Calu3 (cell line): ENCODE measurements around the gene EEF1AKMT3. TPM values are rescaled to one million over a fixed set of nuclear protein-coding genes. Genes with fewer than 3 reads are reported as not detected.

Source experiments
- BruUV-seq: library from RNA; stranded (reverse); fragments of 400-500 nt; replicated peaks from 2 replicates; lab custom pipeline; 2021; lab: Mats Ljungman, UMichigan
- CTCF ChIA-PET: fragments of 300-600 bp; sonication (Branson Sonifier 250); formaldehyde crosslinking; loops from one replicate; lab custom pipeline; 2022; ENCODE audit warnings: antibody characterized with exemption; lab: Charles Lee
- DNase-seq: peaks from one replicate; pipeline ENCODE4 v3.0.0; 2022
- H3K27ac Mint-ChIP-seq: one replicate; pipeline ENCODE4 v1.8.0; 2022; ENCODE audit warnings: mixed read lengths; ENCODE audit not compliant: unreplicated experiment
- H3K27me3 Mint-ChIP-seq: one replicate; pipeline ENCODE4 v1.8.0; 2022; ENCODE audit warnings: mixed read lengths; ENCODE audit not compliant: unreplicated experiment
- H3K36me3 Mint-ChIP-seq: one replicate; pipeline ENCODE4 v1.8.0; 2022; ENCODE audit warnings: mild to moderate bottlenecking, moderate library complexity, mixed read lengths; ENCODE audit not compliant: insufficient read depth, unreplicated experiment
- H3K4me1 Mint-ChIP-seq: one replicate; pipeline ENCODE4 v1.8.0; 2022; ENCODE audit warnings: mild to moderate bottlenecking, low read depth, mixed read lengths; ENCODE audit not compliant: unreplicated experiment
- H3K4me3 Mint-ChIP-seq: one replicate; pipeline ENCODE4 v1.8.0; 2022; ENCODE audit warnings: mild to moderate bottlenecking, low read depth, moderate library complexity, mixed read lengths; ENCODE audit not compliant: unreplicated experiment
- H3K9me3 Mint-ChIP-seq: one replicate; pipeline ENCODE4 v1.8.0; 2022; ENCODE audit warnings: low read depth, mixed read lengths; ENCODE audit not compliant: unreplicated experiment
- intact Hi-C: fragments of 100-400 bp; cut with micrococcal nuclease; formaldehyde crosslinking; loops from one replicate; pipeline ENCODE4 v1.10.0; 2022; ENCODE audit not compliant: unreplicated experiment
- total RNA-seq: library from RNA; stranded (reverse); gene quantifications from 2 replicates; pipeline ENCODE4 v1.2.3, GENCODE V29; 2022
- TF ChIP-seq, protein P1 (sequence below): fragments of 200-600 bp; IDR thresholded peaks from one replicate; pipeline ENCODE4 v1.8.0; 2022; ENCODE audit warnings: antibody characterized with exemption; ENCODE audit not compliant: unreplicated experiment

EEF1AKMT3 gene
- total RNA-seq, 1 experiment from 2014 or later, result 8.4 TPM

DNA sequence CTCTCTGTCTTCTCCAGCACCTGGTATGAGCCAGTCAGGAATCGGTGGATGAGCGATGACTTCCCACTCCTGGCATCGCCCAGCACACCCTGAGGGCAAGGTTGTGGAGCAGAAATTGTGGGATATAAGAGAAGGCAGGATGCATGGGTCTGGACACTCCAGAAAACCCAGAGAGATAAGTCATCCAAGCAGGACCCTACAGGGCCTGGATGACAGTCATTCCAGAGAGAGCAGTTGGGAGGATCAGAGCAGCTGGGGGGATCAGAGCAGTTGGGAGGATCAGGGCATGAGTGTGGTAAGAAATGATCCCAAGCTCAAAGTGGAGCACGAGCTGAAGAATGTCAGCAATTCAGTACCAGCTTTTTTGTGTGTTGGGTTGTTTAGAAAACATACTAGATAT is 37.8 kb upstream of the EEF1AKMT3 start:
- no peak for DNase-seq
- Mint-ChIP-seq H3K27me3 (peaks cover 92% of the 10 kb centered on the region), H3K4me3 (no peak overlapping the region), H3K4me1 (peaks cover 27% of the 10 kb centered on the region), H3K36me3 (no peaks in the 10 kb centered on the region), H3K9me3 (no peaks in the 10 kb centered on the region), H3K27ac (no peak overlapping the region)
- intact Hi-C loops, result no loop called here
- CTCF ChIA-PET, result interaction anchor here (2.0 to 3.4 kb wide), 3 partner anchors 8 to 152 kb away, joined by 8 to 18 read pairs (median 17); partner anchors contain the start of gene TSPAN31
- no TSS peak for BruUV-seq
- TF ChIP-seq, protein P1, sequence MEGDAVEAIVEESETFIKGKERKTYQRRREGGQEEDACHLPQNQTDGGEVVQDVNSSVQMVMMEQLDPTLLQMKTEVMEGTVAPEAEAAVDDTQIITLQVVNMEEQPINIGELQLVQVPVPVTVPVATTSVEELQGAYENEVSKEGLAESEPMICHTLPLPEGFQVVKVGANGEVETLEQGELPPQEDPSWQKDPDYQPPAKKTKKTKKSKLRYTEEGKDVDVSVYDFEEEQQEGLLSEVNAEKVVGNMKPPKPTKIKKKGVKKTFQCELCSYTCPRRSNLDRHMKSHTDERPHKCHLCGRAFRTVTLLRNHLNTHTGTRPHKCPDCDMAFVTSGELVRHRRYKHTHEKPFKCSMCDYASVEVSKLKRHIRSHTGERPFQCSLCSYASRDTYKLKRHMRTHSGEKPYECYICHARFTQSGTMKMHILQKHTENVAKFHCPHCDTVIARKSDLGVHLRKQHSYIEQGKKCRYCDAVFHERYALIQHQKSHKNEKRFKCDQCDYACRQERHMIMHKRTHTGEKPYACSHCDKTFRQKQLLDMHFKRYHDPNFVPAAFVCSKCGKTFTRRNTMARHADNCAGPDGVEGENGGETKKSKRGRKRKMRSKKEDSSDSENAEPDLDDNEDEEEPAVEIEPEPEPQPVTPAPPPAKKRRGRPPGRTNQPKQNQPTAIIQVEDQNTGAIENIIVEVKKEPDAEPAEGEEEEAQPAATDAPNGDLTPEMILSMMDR, result no peak

DNA sequence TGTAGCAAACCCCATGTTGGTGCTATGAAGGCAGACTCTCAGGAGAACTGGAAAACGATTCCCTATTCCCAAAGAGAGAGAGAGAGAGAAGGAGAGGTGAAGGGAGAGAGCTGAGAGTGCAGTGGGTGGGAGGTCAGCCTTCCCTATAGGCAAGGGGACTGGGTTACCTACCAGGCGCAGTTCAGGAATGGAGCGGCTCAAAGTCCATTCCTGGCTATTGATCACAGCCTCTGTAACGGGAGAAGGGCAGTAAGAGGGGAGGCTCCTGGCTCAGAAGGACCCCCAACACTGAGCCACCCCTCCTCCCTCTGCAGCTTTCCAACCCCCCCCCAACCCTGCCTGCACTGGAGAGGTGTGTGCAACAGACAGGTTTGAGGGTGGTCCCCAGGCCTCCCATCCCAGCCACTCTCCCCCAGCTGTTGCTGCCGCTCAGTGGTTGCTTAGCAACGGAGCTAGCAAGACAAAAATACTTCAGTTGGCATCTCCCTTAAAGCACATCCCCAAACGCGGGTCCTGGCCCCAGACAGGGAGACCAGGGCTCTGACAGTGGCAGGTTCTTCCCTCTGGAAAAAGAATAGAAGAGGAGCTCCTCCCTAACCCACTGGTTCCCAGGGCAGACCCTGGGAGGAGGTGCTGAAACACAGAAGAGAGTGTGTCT is 37.1 kb upstream of the EEF1AKMT3 start:
- H3K27me3 Mint-ChIP-seq, result peaks cover 92% of the 10 kb centered on the region
- H3K4me3 Mint-ChIP-seq, result peak overlapping the region; percentile 57
- intact Hi-C loops, result no loop called here
- no TSS peak for BruUV-seq
- no peaks in the 10 kb centered on the region for H3K36me3 Mint-ChIP-seq
- TF ChIP-seq, protein P1, result no peak
- peaks cover 28% of the 10 kb centered on the region for H3K4me1 Mint-ChIP-seq
- H3K27ac Mint-ChIP-seq, result no peak overlapping the region
- CTCF ChIA-PET, result interaction anchor here (0.7 to 3.4 kb wide), 5 partner anchors 9 to 152 kb away, joined by 3 to 18 read pairs (median 8); partner anchors contain the start of gene TSPAN31
- DNase-seq, result no peak
- H3K9me3 Mint-ChIP-seq, result no peaks in the 10 kb centered on the region

DNA sequence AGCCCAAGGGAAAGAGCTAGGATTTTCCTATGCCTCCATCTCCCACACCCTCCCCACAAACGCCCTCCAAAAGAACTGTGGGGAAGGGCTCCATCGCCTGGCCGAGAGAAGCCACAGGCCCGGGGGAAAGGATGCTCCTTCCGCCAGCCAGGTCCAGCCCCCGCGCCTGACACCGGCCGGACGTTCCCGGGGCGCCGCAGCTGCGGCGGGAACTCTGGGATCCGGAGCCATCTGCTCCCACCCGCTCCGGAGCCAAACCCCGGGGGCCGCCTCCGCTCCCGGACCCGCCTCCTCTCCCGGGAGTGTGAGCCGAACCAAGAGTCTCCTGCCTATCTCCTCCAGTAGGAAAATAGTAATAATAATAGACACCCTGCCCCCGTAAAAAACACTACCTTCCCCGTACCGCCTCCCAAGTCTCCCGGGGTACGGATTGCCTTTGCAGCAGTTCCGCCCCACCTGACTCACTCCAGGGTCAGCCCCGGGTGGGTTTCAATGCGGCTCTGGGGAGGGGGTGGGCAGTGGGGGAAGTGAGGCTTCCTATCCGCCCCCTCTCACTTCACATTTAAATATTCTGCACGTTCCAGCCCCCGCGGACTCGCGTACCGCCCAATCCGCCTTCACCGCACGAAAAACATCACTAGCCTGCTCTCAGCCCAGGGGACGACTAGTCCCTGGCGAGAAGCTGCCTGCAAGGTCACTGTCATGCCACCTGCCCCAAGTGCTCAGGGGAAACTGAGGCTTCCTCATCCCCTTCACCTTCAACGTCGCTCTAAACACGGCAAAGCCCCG is 36.3 kb upstream of the EEF1AKMT3 start:
- peak overlapping the region; percentile 57 for H3K4me3 Mint-ChIP-seq
- peaks cover 28% of the 10 kb centered on the region for H3K4me1 Mint-ChIP-seq
- no peaks in the 10 kb centered on the region for H3K36me3 Mint-ChIP-seq
- no TSS peak for BruUV-seq
- H3K27ac Mint-ChIP-seq, result peak overlapping the region; percentile 2
- H3K9me3 Mint-ChIP-seq, result no peaks in the 10 kb centered on the region
- CTCF ChIA-PET, result interaction anchor here (0.7 to 3.4 kb wide), 6 partner anchors 9 to 153 kb away, joined by 3 to 18 read pairs (median 6); partner anchors contain the start of gene TSPAN31
- intact Hi-C loops, result loop anchor here (2.0 kb wide), 1 partner anchor 153 kb away; no protein-coding TSS in a partner anchor
- H3K27me3 Mint-ChIP-seq, result peaks cover 92% of the 10 kb centered on the region
- TF ChIP-seq, protein P1, result no peak
- peak; percentile 48 for DNase-seq

DNA sequence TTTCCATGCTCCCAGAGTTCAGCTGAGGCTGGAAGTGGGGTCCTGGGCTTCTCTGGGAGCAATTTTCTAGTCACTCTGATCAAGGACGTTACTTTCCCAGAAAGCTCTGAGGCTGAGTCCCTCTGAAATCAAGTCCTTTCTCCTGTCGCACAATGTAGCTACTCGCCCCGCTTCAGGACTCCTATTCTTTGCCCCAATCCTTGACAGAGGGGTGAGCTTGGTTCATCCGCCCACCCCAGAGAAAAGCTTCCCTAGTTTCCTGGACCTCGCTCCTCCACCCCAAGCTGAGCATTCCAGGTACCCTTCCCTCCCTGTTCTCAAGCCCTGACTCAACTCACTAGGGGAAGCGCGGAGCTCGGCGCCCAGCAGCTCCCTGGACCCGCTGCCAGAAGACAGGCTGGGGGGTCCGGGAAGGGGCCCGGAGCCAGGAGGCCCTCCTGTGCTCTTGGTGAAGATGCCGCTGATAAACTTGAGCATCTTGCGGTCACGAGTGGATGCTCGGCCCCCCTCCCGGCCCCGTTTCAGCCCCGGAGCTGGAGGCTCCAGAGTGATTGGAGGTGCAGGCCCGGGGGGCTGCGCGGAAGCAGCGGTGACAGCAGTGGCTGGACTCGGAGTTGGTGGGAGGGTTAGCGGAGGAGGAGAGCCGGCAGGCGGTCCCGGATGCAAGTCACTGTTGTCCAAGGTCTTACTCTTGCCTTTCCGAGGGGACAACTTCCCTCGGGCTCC is 35.5 kb upstream of the EEF1AKMT3 start:
- Mint-ChIP-seq H3K9me3 (no peaks in the 10 kb centered on the region), H3K27ac (peak overlapping the region; percentile 2), H3K27me3 (peaks cover 92% of the 10 kb centered on the region), H3K4me1 (peaks cover 30% of the 10 kb centered on the region), H3K4me3 (peak overlapping the region; percentile 57), H3K36me3 (no peaks in the 10 kb centered on the region)
- no peak for DNase-seq
- no TSS peak for BruUV-seq
- TF ChIP-seq, protein P1, result no peak
- intact Hi-C loops, result loop anchor here (2.0 kb wide), 1 partner anchor 154 kb away; no protein-coding TSS in a partner anchor
- CTCF ChIA-PET, result interaction anchor here (1.3 to 3.4 kb wide), 3 partner anchors 11 to 154 kb away, joined by 3 to 18 read pairs (median 17); no protein-coding TSS in a partner anchor
